IMR-90 (cell line): ENCODE measurements around the gene FHL2. TPM values are rescaled to one million over a fixed set of nuclear protein-coding genes. Genes with fewer than 3 reads are reported as not detected.
A peak's percentile ranks its signal among the peaks of the same experiment; 100 is the strongest.

ENCODE experiments used
- CEBPB ChIP-seq: IDR thresholded peaks from 2 replicates; pipeline ENCODE4 v1.6.1; 2012; ENCODE audit warnings: low read depth, low read length, improper control_type of control experiment
- USF2 ChIP-seq: fragments of 150-350 bp; IDR thresholded peaks from 2 replicates; pipeline ENCODE4 v1.6.1; 2017; ENCODE audit warnings: mild to moderate bottlenecking, antibody characterized with exemption, low read length, low read depth
- polyA plus RNA-seq, 3 experiments: library from polyadenylated mRNA; depleted of rRNA; stranded (reverse); fragments of >200 nt; gene quantifications; 2 replicates each; pipeline ENCODE4 v1.2.3, GENCODE V29; 2012; ENCODE audit warnings: low replicate concordance in 1 of 3
- total RNA-seq: library from RNA; depleted of rRNA; stranded (reverse); fragments of >200 nt; gene quantifications from 2 replicates; pipeline ENCODE4 v1.2.3, GENCODE V29; 2012

Gene FHL2
- total and polyA plus RNA-seq, 2 of the 4 experiments (the other 2 are of a cell fraction) = 464 to 550 TPM

GRCh38 chr2:105403783-105404698 lies 5.2 kb upstream of the FHL2 start (continued):
- TF ChIP-seq CEBPB (peak; percentile 88), USF2 (no peak)
